Left renal cortex interstitium (tissue), 4 donors: ENCODE measurements around the gene SRPRB. TPM values are rescaled to one million over a fixed set of nuclear protein-coding genes. Genes with fewer than 3 reads are reported as not detected.
"Not testable (repeated sequence)": the region's sequence is repeated elsewhere in the genome, so short reads cannot be mapped to it uniquely, and the experiment has no call there.

Source experiments
- DNase-seq, 4 donors: peaks; one replicate each; pipeline ENCODE4 v3.0.0-alpha.2; 2013; ENCODE audit warnings: low read depth in 4 of 4, low spot score in 2 of 4, missing footprints in 1 of 4
- polyA plus RNA-seq, 4 donors: library from polyadenylated mRNA; unstranded; fragments of 120-200 nt; gene quantifications; one replicate each; pipeline ENCODE4 v1.2.1, GENCODE V29; 2013; ENCODE audit not compliant: insufficient read length in 4 of 4

SRPRB gene
- polyA plus RNA-seq, 4 donors: 44.7 to 56.1 (median 50.8) TPM

DNA sequence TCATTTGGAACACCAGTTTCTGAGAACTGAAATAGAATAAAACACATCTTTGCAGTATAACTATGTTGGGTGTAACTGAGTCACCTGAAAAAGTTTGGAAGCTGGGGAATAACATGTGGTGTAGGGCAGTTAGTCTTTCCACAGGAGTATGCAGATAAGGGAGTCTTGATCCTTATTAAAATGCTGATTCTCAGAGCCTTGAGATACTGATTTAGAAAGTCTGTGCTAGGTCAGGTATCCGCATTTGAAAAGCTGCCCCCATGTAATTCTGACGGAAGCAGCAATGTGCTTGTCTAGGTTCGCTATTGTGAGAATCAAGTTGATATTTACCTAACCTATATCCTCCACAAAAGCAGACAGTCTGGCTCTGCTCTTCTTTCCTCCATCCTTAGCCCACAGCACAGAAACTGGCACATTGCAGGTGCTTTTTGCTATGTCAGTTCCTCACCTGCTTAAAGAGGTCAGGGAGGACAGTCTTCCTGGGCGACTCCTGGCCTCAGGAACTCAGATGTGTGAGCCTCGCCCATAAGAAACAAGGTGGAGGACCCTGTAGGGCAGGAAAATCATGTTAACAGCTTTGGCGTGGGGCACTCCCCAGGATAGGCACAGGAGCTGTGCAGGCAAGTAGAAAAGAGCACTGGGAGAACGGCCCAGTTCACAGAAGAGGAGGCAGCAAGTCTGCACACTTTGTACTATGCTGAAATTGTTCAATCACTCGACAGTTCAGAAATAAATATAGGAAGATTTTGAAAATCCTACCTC, 27.6 kb upstream of the SRPRB start:
- no peak for DNase-seq

DNA sequence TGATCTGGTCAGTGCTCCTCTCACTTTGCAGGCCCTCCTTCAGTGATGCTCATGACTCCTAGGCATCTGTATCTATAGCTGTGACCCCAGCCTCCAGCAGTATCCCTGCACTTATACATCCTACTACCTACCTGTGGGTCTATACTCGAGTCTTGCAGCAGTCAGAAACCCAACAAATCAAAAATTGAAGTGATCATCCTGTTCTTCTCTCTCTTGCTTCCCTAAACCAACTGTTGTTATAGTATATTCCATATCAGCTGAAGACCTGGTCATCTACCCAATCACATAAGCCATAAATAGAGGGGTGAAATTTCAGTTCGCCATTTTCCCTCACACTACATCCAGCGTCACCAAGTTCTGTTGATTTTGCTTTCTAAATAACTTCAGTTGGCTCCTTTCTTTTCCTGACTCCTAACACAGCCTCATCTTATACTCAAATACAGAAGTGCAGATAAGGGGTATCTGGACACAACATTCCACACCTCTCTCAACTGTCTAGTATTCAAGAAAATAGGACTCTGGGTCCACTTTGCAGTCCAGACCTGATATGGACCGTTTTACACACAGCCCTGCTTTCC, 25.9 kb upstream of the SRPRB start:
- DNase-seq: no peak

DNA sequence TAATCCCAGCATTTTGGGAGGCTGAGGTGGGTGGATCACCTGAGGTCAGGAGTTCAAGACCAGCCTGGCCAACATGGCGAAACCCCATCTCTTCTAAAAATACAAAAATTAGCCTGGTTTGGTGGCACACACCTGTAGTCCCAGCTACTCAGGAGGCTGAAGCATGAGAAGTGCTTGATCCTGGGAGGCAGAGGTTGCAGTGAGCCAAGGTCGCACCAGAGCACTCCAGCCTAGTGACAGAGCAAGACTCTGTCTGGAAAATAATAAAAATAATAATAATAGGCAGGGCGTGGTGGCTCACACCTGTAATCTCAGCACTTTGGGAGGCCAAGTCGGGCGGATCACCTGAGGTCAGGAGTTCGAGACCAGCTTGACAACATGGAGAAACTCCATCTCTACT, 24.9 kb upstream of the SRPRB start:
- DNase-seq: not testable (repeated sequence)

DNA sequence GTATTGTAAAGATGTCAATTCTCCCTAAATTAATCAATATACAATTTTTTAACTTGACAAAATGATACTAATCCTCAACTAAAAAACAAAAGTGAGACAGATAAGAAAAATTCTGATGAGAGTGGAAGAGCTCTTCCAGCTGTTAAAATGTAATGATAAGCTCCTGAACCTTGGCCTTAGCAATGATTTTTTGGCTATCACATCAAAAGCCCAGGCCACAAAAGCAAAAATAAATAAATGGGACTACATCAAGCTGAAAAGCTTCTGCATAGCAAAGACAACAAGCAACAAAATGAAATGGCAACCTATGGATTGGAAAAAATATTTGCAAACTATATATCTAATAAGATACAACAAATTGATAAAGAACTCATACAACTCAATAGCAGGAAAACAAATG, 24.0 kb upstream of the SRPRB start:
- no peak for DNase-seq

DNA sequence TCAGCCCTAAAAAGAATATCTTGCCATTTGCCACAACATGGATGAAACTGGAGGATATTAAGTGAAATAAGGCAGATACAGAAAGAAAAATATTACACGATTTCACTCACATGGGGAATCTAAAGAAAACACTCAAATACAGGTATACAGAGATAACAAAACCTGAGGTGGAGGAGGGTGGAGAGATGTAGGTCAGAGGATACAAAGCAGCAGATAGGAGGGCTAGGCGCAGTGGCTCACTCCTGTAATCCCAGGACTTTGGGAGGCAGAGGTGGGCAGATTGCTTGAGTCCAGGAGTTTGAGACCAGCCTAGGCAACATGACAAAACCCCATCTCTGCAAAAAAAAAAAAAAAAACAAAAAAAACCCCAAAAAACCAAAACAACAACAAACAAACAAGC, 23.2 kb upstream of the SRPRB start:
- DNase-seq: no peak

DNA sequence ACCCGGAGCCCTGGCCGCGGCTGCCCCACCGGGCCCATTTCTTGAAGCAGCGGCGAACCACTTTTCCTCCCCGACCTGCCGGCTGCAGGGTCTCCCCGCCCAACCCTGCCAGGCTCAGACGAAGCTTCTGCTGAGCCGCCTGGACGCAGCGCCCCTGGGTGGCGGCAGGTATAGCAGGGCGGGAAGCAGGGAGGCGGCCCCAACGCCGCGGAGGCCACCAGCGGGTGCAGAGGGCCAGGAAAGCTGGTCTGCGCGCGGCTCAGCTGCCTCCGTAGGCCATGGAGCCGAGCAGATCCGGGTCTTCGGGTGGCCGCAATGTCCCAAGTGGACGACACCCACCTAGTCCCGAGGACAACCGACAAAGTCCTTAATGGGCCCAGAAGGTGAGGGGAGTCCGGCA, 21.9 kb upstream of the SRPRB start:
- no peak for DNase-seq

DNA sequence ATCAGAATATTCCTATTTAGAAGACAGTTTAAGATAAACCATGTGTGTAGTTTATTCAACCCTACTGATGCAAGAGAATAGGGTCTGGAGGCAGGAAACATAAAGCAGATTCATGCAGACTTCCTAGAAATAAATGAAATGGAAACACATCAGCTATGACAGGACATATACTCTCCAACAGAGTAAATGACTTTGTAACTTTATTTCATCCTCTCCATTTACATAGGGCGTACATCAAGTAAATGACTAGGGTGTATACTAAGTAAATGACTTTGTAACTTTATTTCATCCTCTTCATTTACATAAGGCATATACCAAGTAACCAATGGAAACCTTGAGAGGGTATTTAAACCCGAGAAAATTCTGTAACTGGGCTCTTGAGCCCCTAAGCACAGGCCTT, 17.6 kb upstream of the SRPRB start:
- no peak for DNase-seq

DNA sequence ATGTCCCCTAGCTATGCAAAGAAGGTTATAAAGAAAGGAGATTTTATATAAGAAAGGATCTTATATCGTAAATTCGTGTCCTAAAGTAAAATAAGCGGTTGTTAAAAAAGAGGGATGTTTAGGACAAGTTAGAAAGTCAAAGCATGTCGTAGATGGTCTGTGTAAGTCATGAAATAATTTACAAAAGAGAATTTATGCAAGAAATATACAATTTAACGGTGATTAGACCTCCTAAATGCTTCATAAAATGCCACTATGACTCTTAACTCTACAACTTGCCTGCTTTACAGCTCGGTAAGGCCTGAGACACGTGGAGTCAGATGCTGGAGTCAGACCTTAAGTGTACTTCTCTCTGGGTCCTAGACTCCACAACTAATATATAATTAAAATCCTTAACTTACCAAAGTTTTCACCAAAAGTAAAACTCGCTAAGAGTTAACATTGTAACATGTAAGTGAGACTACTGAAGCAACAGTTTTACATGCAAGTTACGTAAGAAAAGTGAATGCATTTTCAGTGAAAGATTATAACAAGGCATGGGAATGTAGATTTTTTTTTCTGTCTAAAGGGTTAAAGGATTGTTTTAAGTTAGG, 13.3 kb upstream of the SRPRB start:
- DNase-seq: no peak

DNA sequence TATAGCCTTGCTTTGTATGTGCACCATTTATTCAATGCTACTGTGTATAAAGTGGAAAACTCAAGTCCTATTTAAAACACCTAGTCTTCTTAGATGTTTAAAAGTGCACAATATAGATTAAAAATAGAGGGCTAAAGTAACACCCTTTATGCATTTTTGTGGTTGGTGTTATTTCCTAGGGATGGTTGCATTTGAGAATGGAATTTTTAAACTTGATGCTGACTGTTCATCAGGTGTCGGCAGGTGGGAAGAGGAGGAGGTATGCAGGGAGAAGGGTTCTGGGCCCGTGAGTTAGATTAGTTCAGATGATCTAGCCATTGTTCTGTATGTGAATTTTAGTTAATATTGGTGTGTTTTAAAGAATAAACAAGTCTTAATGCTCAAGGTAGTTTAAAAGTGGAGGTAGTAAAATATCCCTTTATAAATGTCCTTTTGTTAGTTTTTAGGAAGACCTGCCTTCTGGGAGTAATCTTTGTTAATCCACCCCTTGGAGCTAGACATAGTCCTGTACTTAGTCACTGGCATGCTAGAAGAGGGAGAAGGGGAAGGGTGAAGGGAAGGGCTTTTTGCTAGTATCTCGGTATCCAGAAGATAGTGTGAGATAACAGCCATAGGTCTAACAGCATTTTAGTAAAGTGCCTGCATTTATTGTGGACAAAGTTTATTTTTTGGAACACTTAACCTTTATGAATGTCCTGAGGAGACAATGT, 8.1 kb upstream of the SRPRB start:
- DNase-seq: no peak

DNA sequence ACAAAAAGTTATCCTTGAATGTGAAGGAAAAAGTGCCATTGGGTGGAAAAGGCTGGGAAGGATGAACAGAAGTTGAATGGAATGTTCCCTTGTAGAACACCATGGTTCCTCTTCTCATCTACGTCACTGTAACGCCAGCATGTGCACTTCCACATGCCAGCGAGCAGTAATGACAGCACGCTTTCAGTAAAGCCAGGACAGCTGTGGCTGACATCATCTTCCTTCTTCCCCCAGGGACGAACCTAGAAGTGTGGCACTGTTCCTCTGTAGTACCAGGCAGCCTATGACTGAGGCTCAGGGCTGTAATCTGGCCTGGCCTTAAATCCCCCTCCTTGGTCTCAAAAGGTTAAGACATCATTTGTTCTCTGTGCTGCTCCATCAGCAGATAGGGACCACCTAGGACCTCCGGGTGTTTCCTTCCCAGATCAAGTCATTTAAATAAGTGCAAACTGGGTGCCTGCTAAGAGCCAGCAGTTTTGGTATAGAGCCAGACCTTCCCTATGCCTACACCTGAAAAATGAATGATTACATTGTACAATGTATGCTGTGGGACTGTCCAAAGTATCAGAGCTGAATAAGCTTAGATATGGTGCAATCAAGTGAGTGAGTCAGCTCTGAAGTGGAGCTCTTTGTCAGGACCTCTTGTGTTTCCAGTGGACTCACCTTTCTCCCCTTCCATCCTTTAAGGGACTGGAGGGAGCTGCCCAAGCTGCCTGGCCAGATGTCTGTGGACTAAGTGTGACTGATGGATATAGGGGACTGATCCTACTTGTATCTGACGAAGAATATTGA, 5.6 kb upstream of the SRPRB start:
- DNase-seq: no peak

DNA sequence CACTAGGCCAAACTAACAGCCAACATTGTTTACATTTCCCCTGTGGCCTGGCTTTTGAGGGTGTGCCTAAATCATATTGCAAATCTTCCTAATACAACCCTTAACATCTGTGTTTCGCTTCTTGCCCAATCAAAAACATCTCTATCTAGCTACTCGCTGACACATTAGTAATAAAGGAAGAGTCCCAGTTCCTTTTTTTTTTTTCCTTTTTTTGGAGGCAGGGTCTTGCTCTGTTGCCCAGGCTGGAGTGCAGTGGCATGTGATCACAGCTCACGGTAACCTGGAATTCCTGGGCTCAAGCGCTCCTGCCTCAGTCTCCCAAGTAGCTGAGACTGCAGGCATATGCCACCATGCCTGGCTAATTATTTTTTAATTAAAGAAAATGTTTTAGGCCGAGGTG, 2.1 kb upstream of the SRPRB start:
- no peak for DNase-seq

DNA sequence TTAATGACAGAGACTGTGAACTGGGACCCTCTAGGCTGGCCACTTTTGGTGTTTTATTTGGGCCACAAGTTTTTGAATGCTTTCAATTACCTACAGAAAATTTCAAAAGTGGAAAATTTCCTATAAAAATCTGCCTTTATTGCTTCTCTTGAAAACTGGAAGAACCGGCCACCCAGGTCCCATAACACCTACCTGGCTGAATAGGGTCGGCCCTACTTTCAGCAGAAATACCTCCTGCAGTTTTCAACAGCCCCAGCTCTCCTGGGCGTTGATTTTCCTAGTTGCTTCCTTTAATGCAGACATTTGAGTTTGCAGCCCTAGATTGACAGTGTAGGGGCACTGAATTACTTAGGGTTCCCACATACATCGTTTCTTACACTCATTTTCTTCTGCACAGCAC, 719 bp upstream of the SRPRB start:
- no peak for DNase-seq

DNA sequence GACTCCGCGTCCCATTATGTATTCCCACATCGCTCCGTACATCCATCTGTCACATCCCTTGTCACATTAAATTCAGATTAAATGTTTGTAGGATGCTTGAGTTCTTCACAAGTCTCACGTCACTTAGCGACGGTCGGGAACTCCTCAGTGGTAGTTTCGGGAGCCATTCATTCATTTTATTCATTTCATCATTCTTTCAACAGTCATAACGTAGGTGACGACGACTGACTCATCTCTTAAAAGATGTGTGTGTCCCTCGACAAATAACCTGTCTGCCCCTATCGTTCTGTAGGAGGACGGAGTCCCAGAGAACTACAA, 272 bp upstream of the SRPRB start:
- DNase-seq: no peak

DNA sequence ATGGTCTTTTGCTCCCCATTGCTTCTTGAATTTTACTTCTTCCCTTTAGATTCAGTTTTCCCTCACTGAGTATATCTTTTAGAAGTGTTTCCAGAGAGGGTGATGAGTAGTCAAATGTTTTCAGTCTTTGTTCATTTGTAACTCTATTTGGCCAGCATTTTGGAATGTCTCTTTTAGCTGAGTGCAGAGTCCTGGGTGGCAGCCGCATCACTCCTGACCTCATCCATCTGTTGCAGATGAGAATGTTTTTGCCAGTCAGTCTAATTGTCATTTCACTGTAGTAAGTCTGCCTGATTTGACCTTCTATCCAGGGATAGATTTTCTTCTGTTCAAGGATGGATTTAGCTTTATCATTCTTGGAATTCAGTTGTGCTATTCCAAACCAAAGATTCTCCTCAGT, 7.3 kb downstream of the SRPRB start:
- DNase-seq: no peak

DNA sequence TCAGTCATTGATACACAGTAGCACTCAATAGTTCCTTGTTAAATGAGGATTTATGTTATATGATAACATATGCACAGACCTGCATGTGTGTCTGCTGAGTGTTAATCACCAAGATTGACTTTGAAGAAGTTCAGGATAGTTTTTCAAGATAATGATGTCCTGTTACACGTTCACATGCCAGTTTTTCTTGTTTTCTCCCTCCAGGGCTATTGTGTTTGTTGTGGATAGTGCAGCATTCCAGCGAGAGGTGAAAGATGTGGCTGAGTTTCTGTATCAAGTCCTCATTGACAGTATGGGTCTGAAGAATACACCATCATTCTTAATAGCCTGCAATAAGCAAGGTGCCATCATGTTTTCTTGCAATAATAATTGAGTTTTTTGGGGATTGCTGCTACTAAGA, 9.8 kb downstream of the SRPRB start:
- no peak for DNase-seq

DNA sequence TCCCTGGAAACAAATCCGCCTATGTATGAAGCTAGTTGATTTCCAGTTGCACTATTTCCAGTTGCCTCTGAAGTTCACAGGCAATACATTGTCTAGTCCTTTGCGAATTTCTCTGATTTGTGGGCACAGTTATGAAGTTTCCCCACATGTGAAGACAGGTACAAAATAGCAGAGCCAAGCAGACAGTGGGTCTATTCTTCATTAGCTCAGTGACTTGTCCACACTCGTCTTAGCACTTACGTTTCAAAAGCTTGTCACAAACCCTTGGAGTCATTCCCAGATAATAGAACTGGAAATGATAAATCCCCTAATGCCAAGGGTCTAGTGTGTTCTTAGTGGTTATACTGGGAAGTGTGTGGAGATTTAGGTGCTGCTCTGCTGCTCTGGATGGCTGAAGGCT, 14.5 kb downstream of the SRPRB start:
- no peak for DNase-seq

DNA sequence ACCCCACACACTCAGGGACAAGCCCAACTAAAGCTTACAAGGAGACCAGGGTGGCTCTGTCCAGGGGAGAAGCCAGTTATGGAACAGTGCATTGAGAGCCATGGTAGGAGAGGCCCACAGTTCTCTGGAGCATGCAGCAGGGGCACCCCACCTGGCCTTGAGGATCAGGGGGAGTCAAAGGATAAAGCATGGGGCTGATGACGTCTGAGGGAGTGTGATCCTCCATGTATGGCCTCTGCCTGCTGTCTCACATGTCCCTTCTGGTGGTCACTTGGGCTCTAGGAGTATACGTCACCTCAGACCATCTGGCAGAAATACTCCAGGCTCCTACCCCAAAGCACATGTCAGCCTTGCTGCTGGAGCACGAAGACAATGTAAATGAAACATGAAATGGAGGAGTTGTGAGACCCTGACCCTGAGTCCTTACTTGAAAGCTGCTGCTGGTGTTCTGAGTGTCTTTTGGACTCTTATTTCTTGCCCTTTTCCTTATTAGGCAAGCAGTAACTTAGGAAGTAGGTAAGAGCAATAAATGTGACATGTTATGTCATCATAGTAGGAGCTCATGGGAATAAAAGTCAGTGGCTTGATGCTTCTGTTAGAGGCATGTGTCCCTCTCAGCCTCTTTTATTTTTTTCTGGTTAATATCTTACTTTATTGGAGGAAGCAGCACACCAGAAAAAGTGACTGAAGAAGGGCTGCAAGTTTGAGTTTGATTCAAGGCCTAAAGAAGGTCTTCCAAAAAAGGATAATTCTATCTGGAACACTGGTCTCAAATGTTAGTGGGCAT, 15.5 kb downstream of the SRPRB start:
- DNase-seq: no peak

DNA sequence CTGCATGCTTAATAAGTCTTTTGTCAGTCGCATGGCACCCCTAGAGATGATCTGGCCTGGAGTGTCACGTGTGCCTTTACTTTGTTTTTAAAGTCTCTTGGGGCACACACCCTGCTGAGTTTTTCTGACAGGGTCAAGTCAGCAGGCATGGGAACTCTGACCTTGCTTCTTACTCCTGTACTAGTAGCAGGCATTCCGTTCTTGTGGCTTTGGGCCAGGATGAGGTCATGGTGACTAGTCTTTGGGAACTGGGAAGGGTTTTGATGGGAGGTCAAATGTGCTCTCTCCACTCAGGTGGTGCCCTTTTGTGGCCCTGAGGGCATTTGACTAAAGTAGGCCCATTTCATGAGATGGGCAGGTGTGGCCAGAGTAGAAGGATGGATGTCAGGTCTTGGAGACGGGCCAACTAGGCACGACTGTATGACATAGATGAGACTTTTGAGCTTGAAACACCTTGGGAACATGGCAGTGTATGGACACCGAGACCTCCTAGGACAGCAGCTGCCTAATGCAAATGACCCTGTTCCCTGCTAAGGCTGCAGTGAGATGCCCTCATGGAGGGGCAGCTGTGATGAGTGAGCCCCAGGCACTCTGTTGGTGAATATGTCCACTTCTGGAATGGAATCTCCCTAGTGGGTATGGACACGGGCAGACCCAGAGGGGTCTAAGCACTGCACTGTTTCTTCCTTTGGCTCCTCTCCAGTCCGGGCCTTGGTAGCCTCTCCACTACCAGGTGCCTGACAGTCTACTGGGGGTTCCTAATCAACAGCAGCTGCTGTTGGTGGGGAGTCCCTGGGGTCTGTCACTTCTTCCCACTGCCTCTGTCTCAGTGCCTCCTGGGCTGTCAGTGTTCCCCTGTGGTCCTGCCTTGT, 16.4 kb downstream of the SRPRB start:
- no peak for DNase-seq

DNA sequence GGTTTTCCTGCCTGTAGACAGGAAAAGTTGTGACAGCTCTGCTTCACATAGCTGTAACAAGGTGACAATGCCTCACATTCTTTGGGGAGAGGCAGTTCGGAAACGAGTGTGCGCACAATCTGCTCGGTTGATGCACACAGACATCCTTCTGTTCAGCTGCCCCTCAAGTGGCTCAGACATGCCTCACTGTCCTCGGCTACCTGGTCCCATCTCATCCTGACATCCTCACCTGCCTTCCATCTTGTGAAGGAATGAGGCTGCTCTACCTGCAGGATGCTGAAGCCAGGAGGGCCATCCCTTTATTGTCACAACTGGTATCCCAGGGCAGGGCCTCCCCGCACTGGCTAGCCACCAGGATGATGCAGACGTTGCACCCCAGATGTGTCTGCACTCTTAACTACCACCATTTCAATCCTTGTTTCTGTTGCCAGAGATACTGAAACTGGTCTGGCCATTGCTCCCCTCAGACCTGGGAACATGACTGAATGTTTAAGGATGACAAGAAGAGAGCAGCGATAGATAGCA, 19.4 kb downstream of the SRPRB start:
- no peak for DNase-seq
